HS-5 (cell line): Measurements from ENCODE around the gene ZNF555.
"Not testable (repeated sequence)": the region's sequence is repeated elsewhere in the genome, so short reads cannot be mapped to it uniquely, and the experiment has no call there.

Experiments
- DNase-seq: peaks from one replicate; pipeline ENCODE4 v3.0.0-alpha.2; 2012; ENCODE audit warnings: low read depth

The ZNF555 gene

GRCh38 chr19:2840794-2841791, at the start of gene ZNF555:
TSS of gene ZNF555 (plus strand) at chr19:2841475. CDS start at chr19:2841573, 98 bp downstream.
- DNase-seq: peak; percentile 98

DNA sequence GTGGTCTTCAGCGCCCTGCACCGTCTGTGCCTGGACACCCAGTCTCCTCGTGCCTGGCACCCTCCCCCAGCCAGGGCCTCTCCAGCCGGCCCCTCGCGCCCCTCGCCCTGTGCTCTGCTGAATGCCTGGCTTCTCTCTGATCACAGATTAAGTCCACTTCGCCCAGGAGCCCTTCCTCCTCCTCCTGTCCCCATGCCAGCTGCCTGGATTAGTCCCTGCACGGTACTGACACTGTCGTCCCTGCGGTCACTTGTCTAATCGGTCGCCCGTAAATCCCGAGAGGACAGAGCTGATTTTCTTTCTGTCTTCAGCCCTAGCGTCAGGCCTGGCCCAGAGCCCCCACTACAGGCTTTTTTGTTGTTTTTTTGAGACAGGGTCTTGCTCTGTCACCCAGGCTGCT, 49.4 kb upstream of the ZNF555 start:
- no peak for DNase-seq

DNA sequence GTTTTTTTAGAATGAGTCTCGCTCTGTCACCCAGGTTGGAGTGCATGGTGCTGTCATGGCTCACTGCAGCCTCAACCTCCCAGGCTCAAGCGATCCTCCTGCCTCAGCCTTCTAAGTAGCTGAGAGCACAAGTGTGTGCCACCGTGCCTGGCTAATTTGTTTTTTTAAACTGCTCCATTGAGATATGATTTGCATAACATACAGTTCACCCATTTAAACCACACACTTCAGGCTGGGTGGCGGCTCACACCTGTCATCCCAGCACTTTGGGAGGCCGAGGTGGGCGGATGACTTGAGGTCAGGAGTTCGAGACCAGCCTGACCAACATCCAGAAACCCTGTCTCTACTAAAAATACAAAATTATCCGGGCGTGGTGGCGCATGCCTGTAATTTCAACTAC, 48.6 kb upstream of the ZNF555 start:
- not testable (repeated sequence) for DNase-seq

- DNase-seq: no peak
Measured at GRCh38 chr19:2793126-2793525, 48.1 kb upstream of the ZNF555 start.

DNA sequence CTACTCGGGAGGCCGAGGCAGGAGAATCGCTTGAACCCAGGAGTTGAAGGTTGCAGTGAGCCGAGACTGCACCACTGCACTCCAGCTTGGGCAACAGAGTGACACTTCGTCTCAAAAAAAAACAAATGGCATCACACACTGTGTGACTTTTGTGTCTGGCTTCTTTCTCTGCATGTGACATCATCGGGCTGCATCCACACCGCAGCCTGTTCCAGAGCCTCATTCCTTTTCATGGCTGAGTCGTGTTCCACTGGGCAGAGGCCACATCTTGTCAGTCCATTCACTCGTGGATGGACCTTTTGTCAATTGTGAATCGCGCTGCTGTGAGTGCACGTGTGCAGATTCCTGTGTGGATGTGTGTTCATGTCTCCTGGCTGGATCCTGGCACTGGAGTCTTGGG, 47.7 kb upstream of the ZNF555 start:
- DNase-seq: no peak

DNA sequence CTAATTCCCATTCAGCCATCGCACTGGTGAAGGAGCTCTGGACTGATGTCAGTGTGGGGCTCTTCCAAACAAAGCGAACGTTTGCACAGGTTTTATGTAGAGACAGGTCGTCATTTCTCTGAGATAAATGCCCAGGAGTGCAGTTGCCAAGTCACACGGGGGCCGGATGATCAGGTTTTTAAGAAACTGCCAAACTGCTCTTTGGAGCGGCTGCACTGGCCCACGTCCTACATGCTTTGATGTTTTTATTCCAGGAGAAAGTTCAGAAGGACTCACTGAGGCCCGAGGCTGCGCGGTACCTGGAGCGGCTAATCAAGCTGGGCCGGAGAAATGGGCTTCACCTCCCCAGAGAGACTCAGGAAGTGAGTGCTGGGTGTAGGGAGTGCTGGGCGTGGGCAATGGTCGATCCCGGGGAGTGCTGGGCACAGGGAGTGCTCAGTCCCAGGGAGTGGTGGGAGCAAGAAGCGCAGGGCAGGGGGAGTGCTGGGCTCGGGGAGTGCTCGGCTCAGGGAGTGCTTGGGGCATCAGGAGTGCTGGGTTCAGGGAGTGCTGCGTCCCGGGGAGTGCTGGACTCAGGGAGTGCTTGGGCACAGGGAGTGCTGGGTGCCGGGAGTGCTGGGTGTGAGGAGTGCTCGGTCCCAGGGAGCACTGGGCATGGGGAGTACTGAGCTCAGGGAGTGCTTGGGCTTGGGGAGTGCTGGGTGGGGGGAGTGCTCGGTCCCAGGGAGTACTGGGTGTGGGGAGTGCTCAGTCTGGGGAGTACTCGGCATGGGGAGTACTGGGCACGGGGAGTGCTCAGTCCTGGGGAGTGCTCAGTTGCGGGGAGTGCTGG, 45.2 kb upstream of the ZNF555 start:
- DNase-seq: no peak

- DNase-seq: no peak
Measured at GRCh38 chr19:2796659-2797266, 44.5 kb upstream of the ZNF555 start.

DNA sequence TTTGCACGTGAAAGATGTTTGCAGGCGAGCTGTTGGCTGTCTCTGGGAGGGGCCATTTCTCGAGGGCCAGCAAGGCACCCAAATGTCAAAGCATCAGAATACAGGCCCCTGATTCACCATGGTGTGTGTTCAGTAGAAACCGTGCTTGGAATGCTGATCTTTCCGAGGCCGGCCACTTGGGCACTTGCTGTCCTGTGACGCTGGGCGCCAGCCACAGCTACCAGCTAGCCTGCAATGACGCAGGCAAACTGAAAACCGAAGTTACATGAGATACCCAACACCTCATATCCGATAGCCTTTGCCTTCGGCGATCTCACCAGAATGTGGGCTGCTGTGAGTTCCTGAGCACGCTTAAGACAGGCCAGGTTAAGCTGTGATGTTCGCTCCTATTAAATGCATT, 44.0 kb upstream of the ZNF555 start:
- no peak for DNase-seq

GRCh38 chr19:2798158-2798685, 43.1 kb upstream of the ZNF555 start:
- DNase-seq: no peak

- no peak for DNase-seq
Measured at GRCh38 chr19:2798733-2799132, 42.5 kb upstream of the ZNF555 start.

DNA sequence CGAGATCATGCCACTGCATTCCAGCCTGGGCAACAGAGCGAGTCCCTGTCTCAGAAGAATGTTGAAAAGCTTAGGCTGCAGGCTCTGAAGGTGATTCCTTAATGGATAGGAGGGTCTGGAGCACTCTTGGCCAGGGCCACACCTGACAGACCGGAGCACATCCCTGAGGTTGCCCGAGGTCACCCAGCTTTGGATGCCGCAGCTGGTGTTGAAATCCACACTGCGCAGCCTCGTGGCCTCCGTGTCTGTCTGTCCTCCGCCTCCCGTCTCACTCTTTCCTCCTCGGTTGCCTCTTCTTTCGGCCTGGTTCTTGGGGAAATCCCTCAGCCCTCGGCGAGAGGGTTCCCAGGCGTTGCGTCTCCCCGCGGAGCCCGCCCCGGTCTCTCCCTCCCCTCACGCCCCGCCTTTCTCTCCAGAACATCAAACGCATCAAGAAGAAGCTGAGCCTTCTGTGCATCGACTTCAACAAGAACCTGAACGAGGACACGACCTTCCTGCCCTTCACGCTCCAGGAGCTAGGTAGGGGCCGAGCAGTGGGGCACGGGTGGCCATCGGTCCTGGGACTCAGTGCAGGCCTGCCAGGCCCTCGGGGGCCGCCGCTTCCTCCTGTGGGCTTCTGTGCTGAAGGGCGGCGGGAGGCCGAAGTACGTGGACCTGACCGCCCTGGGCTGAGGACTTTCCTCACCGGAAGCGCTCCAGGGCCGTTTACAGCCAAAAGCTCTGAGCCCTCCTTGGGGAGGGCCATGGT, 41.8 kb upstream of the ZNF555 start:
- DNase-seq: no peak

GRCh38 chr19:2800506-2800905, 40.8 kb upstream of the ZNF555 start:
- DNase-seq: no peak

DNA sequence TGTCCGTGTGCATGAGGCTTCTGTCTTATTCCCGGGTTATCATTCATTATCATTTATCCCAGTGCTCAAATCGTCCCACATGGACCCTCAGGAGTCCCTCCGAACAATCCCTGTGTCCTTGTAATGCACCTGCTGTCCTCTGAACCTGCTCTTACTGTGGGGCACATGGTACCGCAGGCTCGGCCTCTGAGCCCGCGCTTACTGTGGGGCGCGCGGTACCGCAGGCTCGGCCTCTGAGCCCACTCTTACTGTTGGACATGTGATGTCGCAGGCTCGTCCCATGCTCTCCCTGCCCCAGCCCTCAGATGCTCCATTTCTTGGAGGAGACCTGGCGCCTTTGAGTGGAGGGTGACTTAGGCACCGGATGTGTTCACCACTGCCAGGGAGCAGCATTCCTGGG, 38.4 kb upstream of the ZNF555 start:
- no peak for DNase-seq

- DNase-seq: no peak
Measured at GRCh38 chr19:2803486-2804155, 37.7 kb upstream of the ZNF555 start.

DNA sequence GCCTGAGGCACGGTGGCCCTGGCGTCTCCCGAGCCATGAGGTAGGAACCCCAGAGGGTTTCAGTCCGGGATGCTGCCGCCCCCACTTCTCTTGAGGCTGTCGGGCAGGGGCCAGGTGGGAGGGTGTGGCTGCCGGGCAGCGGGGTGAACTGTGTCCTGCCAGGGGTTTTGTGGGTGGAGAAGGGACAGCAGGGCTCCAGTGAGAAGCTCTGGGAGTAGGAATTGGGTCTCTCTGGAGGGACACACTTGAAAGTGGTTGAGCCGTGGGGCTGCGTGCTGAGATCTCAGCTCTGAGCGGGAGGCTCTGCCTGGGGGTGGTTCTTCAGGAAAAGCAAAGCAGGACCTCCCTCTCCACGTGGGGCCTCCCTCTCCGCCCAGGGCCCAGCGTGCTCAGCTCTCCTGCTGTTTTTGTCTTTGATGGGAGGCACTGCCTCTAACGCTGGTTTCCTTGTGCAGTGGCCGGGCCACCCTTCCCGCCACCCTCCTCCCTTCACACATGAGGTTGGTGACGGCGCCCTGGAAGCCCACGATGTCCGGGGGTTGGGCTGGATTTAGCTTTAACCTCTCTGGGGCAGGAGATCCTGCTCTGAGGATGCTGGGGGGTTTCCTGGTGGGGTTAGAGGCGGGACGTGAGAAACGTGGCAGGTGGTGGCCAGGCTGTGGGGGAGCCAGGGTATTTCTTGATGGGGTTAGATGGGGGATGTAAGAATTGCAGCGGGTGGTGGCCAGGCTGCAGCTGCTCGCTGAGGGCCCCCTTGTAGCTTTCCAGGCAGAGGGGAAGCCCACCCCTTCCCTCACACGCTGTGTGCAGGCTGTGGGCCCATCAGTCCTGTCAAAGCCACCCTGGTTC, 36.9 kb upstream of the ZNF555 start:
- no peak for DNase-seq

GRCh38 chr19:2805261-2805900, 35.9 kb upstream of the ZNF555 start:
- DNase-seq: no peak

DNA sequence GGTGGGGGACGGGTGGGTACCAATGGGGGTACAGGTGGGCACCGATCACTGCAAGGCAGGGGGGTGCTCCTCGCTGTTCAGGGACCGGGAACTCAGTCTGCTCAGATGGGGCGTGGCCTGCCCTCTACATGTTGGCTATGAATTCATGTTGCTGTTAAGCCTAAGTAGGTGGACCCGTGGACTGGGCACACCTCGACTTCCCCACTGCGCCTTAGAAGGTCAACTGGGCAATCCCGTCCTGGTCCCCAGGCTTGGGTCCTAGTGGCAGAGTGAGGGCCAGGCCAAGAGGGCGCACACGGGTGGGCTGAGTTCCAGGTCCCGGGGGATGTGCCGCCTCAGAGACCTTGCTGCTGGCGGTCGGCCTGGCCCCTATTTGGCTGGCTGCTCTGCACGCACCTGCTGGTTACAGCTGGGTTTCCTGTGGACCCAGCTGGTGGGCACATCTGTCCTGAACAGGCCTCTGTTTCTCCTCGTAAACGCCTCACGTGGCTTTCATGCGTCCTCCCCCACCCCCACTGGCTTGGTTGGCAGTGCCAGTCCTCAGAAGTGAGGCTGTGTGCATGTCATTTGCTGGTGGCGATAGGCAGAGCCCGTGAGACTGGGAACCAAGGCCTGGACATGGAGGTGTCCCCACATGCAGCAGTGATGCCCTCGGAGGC, 35.2 kb upstream of the ZNF555 start:
- no peak for DNase-seq

GRCh38 chr19:2806736-2807378, 34.4 kb upstream of the ZNF555 start:
- DNase-seq: no peak
